GM12873 (cell line): ENCODE measurements around the gene INTS2.

Experiments used
- CTCF ChIP-seq: IDR thresholded peaks from 2 replicates; pipeline ENCODE4 v1.5.1; 2012; ENCODE audit warnings: low read depth, mild to moderate bottlenecking, moderate library complexity, low read length, control low read depth; ENCODE audit not compliant: insufficient read depth; ENCODE audit errors: missing control alignments

The INTS2 gene

GRCh38 chr17:61872099-61872498 lies 55.7 kb downstream of the INTS2 start:
- no peak for TF ChIP-seq CTCF

GRCh38 chr17:61869138-61869537 lies 58.6 kb downstream of the INTS2 start:
- TF ChIP-seq CTCF, result no peak

GRCh38 chr17:61868074-61868473 lies 59.7 kb downstream of the INTS2 start:
- no peak for TF ChIP-seq CTCF

- TF ChIP-seq CTCF, result no peak
These were observed 60.7 kb downstream of the INTS2 start for GRCh38 chr17:61867033-61867432.

- TF ChIP-seq CTCF, result no peak
These were observed 64.0 kb downstream of the INTS2 start for GRCh38 chr17:61863801-61864126.

GRCh38 chr17:61862975-61863800 lies 64.6 kb downstream of the INTS2 start, which contains the start of gene BRIP1:
BRIP1 (minus strand) TSS chr17:61863528; CDS start chr17:61861539, 1,989 bp downstream.
- no peak for TF ChIP-seq CTCF

- TF ChIP-seq CTCF, result no peak
These were observed 65.6 kb downstream of the INTS2 start for GRCh38 chr17:61862105-61862574.
